ENCODE results near the gene HEMGN.
"Not testable (repeated sequence)": the region's sequence is repeated elsewhere in the genome, so short reads cannot be mapped to it uniquely, and the experiment has no call there.

HEMGN gene

DNA sequence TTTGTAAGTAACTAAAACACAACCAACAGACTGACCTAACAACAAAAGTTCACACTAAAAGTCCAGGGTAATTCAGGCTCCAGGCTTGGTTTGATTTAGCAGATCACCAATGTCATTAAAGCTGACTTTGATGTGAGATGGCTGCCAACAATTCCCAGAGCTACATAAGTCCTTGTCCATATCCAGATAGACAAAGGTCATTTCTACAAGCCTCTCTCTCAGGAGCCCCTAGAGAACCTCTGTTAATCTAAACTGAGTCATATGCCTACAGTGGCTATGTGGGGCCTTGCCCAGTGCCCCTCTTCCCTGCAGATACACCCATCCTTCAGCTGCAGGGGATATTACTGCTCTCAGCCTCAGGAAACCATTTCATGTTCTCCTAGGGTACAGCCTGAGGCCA is 26.9 kb upstream of the HEMGN start:
- no peak for DNase-seq (ENCODE audit: low read depth in 2 of 2)

DNA sequence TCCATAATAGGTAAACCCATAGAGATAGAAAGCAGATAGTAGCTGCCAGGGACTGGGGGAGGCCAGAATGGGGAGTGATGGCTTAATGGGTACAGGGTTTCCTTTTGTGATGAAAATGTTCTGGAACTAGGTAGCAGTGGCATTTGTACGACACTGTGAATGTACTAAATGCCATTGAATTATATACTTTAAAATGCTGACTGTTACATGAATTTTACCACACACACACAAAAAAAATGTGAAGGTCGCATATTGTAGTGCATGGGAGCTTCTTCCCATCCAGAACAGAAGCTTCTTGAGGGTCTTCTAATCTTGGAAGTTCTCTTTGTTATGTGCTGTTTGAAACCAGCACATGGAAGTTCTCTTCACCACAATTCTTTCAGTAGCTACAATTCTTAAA is 25.3 kb upstream of the HEMGN start:
- no peak for DNase-seq (ENCODE audit: low read depth in 2 of 2)

- DNase-seq (ENCODE audit: low read depth in 2 of 2), result no peak
These were observed 24.6 kb upstream of the HEMGN start for GRCh38 chr9:97962575-97962974.

DNA sequence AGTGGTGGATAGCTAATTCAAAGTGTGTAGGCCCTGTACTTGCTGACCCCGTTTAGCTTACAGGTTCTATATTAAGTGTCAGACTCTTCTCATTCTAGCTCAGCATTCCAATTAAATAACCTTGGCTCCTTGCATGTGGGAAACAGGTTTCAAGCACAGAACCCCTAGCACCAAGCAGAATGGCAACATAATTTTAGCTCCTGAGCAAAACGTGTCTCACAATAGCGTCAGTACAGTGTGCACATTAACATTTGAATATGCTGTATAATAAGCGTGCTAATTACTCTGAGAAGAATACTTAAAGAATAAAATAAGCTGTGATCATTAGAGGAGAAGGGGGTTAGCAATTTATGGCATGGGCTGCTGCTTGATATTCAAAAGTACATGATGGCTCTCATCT is 24.2 kb upstream of the HEMGN start:
- no peak for DNase-seq (ENCODE audit: low read depth in 2 of 2)

- no peak for DNase-seq (ENCODE audit: low read depth in 2 of 2)
These were observed 23.4 kb upstream of the HEMGN start for GRCh38 chr9:97961361-97961760.

DNA sequence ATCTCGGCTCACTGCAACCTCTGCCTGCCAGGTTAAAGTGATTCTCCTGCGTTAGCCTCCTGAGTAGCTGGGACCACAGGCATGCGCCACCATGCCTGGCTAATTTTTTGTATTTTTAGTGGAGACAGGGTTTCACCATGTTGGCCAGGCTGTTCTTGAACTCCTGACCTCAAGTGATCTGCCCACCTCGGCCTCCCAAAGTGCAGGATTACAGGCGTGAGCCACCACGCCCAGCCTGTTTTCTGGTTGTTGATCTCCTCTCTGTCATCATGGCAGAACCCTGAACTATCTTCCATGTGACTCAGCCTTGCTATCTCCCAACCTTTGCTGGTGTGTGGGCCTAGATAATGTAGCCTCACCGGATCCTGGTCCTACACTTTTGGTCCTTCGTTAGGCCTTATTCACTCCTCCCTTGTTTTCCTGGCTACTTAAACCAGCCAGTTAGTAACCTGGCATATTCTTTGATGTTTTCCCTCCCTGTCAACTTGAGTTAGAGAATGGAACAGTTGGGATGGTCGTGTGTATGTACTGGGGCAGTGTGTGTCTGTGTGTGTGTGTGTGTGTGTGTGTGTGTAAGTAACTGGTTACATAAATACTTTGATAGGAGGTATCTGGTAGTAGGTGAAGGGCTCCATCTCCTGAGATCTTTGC is 22.8 kb upstream of the HEMGN start:
- not testable (repeated sequence) for DNase-seq (ENCODE audit: low read depth in 2 of 2)

GRCh38 chr9:97959585-97959984 is 21.6 kb upstream of the HEMGN start:
- no peak for DNase-seq (ENCODE audit: low read depth in 2 of 2)

DNA sequence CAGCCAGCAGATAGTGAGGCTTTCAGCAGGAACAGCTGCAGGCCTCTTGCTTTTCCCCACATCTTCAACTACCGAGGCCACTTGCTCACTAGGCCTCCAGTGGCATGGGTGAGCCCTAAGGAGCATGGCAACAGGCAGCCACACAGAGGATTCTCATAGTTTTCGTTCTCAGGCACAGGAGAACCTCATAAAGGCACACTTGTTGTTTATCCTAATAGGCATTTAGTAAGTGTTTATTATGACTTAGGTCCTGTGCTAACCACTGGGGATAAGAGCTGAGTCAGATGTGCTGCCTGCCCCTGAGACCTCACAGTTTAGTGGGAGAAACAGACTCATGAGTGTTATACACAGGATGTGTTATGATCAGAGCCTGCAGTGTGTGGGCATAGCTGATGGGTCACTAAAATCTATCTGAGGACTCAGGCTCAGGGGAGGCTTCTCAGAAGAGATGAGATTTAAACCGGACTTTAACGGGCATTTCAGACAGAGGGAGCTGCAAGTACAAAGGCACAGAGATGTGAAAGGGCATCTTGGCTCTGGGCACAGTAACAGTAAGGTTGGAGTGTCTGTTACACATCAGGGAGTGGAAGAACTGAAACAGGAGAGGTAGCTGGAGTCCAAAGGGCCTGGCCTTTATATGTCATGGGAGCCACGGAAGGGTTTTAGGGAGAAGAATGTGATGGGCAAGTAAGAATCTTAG is 21.0 kb upstream of the HEMGN start:
- no peak for DNase-seq (ENCODE audit: low read depth in 2 of 2)

GRCh38 chr9:97956331-97956730 is 18.4 kb upstream of the HEMGN start:
- DNase-seq (ENCODE audit: low read depth in 2 of 2), result no peak

DNA sequence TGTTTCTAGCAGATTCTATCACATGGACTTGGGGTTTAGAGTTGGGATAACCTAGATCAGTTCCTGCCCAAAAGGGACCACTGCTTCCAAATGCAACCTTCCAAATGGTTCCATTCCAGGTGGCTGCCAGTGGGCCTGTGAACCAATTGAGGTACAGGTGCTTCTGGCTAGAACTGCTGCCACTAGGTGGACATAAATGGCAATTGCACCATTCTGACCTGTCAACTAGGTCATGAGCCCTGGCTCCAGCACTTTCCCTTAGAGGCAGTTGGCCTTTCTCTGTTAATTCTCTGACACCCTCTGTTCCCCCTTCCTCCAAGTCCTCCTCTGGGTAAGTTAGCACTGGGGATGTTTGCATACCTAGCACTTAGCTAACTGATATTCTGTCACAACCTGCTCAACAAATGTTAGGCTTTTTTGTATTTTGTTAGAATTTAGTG is 16.6 kb upstream of the HEMGN start:
- peak; percentile 6 to 23 for DNase-seq (ENCODE audit: low read depth in 2 of 2)

GRCh38 chr9:97950873-97951272 is 12.9 kb upstream of the HEMGN start:
- not testable (repeated sequence) for DNase-seq (ENCODE audit: low read depth in 2 of 2)

GRCh38 chr9:97947094-97947493 is 9.1 kb upstream of the HEMGN start:
- not testable (repeated sequence) for DNase-seq (ENCODE audit: low read depth in 2 of 2)

DNA sequence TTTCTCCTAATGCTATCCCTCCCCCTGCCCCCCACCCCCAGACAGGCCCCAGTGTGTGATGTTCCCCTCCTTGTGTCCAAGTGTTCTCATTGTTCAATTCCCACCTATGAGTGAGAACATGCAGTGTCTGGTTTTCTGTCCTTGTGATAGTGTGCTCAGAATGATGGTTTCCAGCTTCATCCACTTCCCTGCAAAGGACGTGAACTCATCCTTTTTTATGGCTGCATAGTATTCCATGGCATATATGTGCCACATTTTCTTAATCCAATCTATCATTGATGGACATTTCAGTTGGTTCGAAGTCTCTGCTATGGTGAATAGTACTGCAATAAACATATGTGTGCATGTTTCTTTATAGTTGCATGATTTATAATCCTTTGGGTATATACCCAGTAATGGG is 7.5 kb upstream of the HEMGN start:
- DNase-seq (ENCODE audit: low read depth in 2 of 2), result not testable (repeated sequence)

- DNase-seq (ENCODE audit: low read depth in 2 of 2), result no peak
These were observed 6.6 kb upstream of the HEMGN start for GRCh38 chr9:97944612-97945011.

DNA sequence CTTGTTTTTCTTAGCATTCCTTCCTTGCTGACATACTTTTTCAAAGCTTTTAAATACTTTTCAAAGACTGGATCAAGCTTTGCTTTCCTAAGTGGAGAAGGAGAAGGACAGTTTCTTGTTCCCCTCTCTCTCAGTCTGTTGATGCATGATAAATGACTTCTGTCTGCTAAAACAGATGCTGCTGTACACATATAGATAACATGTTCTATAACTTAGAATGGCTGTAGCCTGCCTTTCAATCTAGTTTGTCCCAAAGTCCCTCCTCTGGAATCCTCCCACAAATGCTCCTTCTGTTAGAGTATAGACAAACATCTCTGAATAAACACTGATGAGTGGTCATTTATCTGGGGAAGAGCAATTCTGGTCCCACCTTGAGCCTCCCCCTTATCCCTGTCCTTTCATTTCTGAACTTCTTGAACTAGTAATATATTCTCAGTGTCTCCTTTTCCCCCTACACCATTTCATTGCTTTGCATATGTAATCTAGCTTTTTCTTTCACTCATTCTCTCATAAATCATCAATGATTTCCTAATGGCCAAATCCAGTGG is 5.4 kb upstream of the HEMGN start:
- DNase-seq (ENCODE audit: low read depth in 2 of 2), result no peak

GRCh38 chr9:97941323-97941722 is 3.4 kb upstream of the HEMGN start:
- no peak for DNase-seq (ENCODE audit: low read depth in 2 of 2)

DNA sequence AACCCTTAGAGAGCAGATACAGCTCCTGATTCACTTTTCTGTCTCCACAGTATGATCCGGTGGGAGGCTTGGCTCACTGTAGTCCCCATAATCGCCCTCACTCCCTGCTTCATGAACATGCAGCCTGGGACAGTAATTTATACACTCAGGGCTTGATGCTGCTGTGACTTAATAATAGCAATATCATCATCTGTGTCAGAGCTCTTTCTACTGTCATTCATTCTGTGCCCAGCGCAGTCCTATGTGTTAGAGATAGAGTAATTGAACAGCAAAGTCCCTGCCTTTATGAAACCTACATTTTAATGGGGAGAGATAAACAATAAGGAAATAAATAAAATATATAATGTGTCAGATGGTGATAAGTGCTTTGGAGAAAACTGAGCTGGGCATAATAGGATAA is 2.8 kb upstream of the HEMGN start:
- DNase-seq (ENCODE audit: low read depth in 2 of 2), result no peak

DNA sequence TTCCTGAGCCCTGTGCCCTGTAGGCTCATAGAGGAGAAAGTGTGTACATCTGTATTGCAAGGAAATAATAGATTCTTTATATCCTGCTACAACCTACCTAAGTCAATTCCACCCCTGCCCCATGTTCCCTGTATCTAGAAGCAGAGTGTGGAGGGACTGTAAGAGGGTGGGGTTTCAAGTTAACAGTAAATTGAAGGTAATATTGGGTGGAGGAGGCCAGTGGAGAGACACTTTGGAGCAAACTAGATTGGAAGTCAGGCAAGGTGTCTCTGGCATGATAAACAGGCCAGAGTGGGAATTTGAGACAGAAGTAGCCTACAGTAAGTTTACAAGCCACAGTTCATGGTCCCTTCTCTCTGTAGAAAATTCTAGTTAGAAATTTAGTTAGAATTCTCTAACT is 2.3 kb upstream of the HEMGN start:
- no peak for DNase-seq (ENCODE audit: low read depth in 2 of 2)

DNA sequence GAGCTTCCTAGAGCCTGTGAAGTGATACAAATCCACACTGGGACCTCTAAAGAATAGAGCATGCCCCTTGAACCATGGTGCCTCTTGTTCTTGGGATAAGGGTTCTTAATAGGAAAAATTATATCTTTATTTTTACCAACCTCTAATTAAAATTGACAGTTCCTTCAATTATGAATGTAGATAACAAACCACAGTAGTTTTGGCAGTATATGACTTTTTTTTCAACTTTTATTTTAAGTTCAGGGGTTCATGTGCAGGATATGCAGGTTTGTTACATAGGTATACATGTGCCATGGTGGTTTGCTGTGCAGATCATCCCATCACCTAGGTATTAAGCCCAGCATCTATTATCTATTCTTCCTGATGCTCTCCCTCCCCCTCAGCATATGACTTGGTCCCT is 974 bp downstream of the HEMGN start:
- no peak for DNase-seq (ENCODE audit: low read depth in 2 of 2)

DNA sequence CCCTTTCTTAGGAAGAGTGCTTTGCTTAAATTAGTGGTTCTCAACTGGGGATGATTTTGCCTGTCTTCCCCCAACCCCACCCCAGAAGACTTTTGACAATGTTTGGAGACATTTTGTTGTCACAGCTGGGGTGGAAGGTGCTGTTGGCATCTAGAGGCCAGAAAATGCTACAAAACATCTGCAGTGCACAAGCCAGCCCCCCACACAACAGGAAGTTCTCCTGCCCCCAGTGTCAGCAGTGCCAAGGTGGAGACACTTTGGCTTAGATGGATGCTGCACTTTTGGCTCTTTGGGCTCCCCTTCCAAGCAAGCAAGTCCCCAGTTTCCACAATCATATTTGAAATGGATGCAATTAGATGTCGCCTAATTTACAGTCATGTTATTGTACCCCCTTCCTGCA is 2.7 kb downstream of the HEMGN start:
- no peak for DNase-seq (ENCODE audit: low read depth in 2 of 2)

DNA sequence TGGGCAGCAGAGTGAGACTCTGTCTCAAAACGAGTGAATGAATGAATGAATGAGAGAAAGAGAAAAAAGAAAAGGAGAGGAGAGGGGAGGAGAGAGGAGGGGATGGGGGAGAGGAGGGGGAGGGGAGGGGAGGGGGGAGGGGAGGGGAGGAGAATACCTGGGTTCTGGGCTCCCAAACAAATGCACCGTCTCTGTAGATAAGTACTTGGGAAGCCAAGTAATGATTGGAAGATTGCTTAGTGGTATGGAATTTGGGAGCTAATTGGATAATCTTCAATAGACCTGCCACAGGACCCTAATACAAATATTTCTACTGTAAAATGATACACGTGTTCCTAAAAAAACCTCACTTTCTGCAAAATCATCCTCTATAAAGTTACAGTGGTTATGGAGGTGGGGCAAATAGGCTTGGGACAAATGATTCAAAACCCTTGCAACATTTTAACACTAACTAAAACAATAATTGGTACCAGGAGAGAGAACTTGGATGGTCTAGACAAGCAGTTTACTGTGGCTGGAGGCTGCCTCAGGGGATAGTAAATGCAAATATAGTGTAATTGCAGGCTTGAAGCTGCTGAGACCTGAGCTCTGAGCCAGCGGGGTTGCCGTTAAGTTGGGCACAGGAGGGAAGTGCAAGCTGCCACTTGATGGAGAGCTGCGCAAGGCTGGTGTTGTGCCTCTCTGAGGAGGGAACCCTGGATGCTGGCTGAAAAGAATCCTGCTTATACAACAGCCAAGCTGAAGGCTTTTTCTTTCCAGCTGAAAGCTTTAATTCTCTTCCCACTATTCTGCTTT is 3.5 kb downstream of the HEMGN start:
- DNase-seq (ENCODE audit: low read depth in 2 of 2), result no peak

- no peak for DNase-seq (ENCODE audit: low read depth in 2 of 2)
These were observed 4.5 kb downstream of the HEMGN start for GRCh38 chr9:97933297-97933998.
